ENCODE results near the gene ACIN1. TPM values are rescaled to one million over a fixed set of nuclear protein-coding genes. Genes with fewer than 3 reads are reported as not detected.

The ACIN1 gene
- total RNA-seq, 2 donors from 2014 or later: 314 to 367 TPM

- H3K27ac Mint-ChIP-seq: no peak overlapping the region
Observed at GRCh38 chr14:23055147-23055550, 39.8 kb downstream of the ACIN1 start.

GRCh38 chr14:23054000-23054811 is 40.7 kb downstream of the ACIN1 start:
- Histone ChIP-seq H3K9ac (ENCODE audit: extremely low read depth, low read length, poor library complexity, severe bottlenecking) (no peak overlapping the region), H3K4me1 (ENCODE audit: control insufficient read depth, insufficient read depth, low read length) (no peaks in the 10 kb centered on the region), H3K9me3 (ENCODE audit: control insufficient read depth, low read length) (no peaks in the 10 kb centered on the region), H3K36me3 (ENCODE audit: control insufficient read depth, insufficient read depth, low read length) (peaks cover 35% of the 10 kb centered on the region), H3K27me3 (ENCODE audit: control insufficient read depth, insufficient read depth, low read length, poor library complexity, severe bottlenecking) (no peaks in the 10 kb centered on the region), H3K27ac (ENCODE audit: low read depth, low read length) (no peak overlapping the region), H3K4me3 (ENCODE audit: low read length) (no peak overlapping the region)
- TF ChIP-seq, protein P1, sequence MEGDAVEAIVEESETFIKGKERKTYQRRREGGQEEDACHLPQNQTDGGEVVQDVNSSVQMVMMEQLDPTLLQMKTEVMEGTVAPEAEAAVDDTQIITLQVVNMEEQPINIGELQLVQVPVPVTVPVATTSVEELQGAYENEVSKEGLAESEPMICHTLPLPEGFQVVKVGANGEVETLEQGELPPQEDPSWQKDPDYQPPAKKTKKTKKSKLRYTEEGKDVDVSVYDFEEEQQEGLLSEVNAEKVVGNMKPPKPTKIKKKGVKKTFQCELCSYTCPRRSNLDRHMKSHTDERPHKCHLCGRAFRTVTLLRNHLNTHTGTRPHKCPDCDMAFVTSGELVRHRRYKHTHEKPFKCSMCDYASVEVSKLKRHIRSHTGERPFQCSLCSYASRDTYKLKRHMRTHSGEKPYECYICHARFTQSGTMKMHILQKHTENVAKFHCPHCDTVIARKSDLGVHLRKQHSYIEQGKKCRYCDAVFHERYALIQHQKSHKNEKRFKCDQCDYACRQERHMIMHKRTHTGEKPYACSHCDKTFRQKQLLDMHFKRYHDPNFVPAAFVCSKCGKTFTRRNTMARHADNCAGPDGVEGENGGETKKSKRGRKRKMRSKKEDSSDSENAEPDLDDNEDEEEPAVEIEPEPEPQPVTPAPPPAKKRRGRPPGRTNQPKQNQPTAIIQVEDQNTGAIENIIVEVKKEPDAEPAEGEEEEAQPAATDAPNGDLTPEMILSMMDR (conservative IDR thresholded peaks at IDR 0.05): peak; percentile 66
- H3K36me3 Mint-ChIP-seq (ENCODE audit: low read depth): peaks cover 23% of the 10 kb centered on the region
- H3K9me3 Mint-ChIP-seq: no peaks in the 10 kb centered on the region
- H3K4me3 Mint-ChIP-seq: no peak overlapping the region
- H3K27ac Mint-ChIP-seq: no peak overlapping the region
- no peaks in the 10 kb centered on the region for H3K27me3 Mint-ChIP-seq (ENCODE audit: insufficient read depth)
- 83 to 89% methylated on average over 7 to 17 of the region's 17 CpGs for WGBS, 2 experiments (ENCODE audit: insufficient coverage in 1 of 2, insufficient read length in 1 of 2)
- peak; percentile 73 for DNase-seq
- peaks cover 14% of the 10 kb centered on the region for H3K4me1 Mint-ChIP-seq

More at GRCh38 chr14:23055147-23055550, 39.8 kb downstream of the ACIN1 start:
- Histone ChIP-seq H3K36me3 (ENCODE audit: control insufficient read depth, insufficient read depth, low read length) (peaks cover 35% of the 10 kb centered on the region), H3K4me3 (ENCODE audit: low read length) (no peak overlapping the region), H3K9me3 (ENCODE audit: control insufficient read depth, low read length) (no peaks in the 10 kb centered on the region), H3K27me3 (ENCODE audit: control insufficient read depth, insufficient read depth, low read length, poor library complexity, severe bottlenecking) (no peaks in the 10 kb centered on the region), H3K27ac (ENCODE audit: low read depth, low read length) (no peak overlapping the region), H3K4me1 (ENCODE audit: control insufficient read depth, insufficient read depth, low read length) (no peaks in the 10 kb centered on the region), H3K9ac (ENCODE audit: extremely low read depth, low read length, poor library complexity, severe bottlenecking) (no peak overlapping the region)
- peaks cover 14% of the 10 kb centered on the region for H3K4me1 Mint-ChIP-seq
- TF ChIP-seq, protein P1 (conservative IDR thresholded peaks at IDR 0.05): no peak
- DNase-seq: peak; percentile 40
- 97% methylated on average over 8 to 12 of the region's 12 CpGs for WGBS, 2 experiments (ENCODE audit: insufficient coverage in 1 of 2, insufficient read length in 1 of 2)
- H3K27me3 Mint-ChIP-seq (ENCODE audit: insufficient read depth): no peaks in the 10 kb centered on the region
- H3K9me3 Mint-ChIP-seq: no peaks in the 10 kb centered on the region
- H3K36me3 Mint-ChIP-seq (ENCODE audit: low read depth): peaks cover 23% of the 10 kb centered on the region
- H3K4me3 Mint-ChIP-seq: no peak overlapping the region

DNA sequence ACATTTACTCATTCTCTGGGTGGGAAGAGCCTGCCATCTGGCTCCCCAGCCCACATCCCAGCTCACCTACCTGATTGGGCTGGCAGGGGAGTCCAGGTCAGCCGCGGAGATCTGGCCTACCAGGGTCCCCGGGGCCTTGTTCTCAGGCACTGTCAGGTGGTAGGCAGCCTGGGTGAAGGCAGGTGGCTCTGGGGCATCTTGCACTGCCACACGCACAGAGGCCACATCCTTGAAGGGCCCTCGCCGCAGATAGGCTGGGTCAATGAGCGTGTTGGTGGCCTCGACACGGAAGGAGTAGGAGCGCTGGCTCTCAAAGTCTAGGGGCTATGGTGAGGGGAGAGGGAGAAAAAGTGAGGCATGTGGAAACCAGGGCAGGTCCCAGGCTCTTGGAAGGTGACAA is 41.5 kb downstream of the ACIN1 start:
- Histone ChIP-seq H3K4me1 (ENCODE audit: control insufficient read depth, insufficient read depth, low read length) (no peaks in the 10 kb centered on the region), H3K9me3 (ENCODE audit: control insufficient read depth, low read length) (no peaks in the 10 kb centered on the region), H3K36me3 (ENCODE audit: control insufficient read depth, insufficient read depth, low read length) (peaks cover 31% of the 10 kb centered on the region), H3K27me3 (ENCODE audit: control insufficient read depth, insufficient read depth, low read length, poor library complexity, severe bottlenecking) (no peaks in the 10 kb centered on the region), H3K9ac (ENCODE audit: extremely low read depth, low read length, poor library complexity, severe bottlenecking) (no peak overlapping the region), H3K4me3 (ENCODE audit: low read length) (no peak overlapping the region), H3K27ac (ENCODE audit: low read depth, low read length) (no peak overlapping the region)
- WGBS, 2 experiments (ENCODE audit: insufficient coverage in 1 of 2, insufficient read length in 1 of 2): 91 to 98% methylated on average over 8 to 10 of the region's 10 CpGs
- H3K36me3 Mint-ChIP-seq (ENCODE audit: low read depth): peaks cover 26% of the 10 kb centered on the region
- no peak overlapping the region for H3K4me3 Mint-ChIP-seq
- H3K9me3 Mint-ChIP-seq: peaks cover under 1% of the 10 kb centered on the region
- no peaks in the 10 kb centered on the region for H3K27me3 Mint-ChIP-seq (ENCODE audit: insufficient read depth)
- H3K4me1 Mint-ChIP-seq: peaks cover 14% of the 10 kb centered on the region
- H3K27ac Mint-ChIP-seq: no peak overlapping the region
- peak; percentile 38 for DNase-seq
- TF ChIP-seq, protein P1 (conservative IDR thresholded peaks at IDR 0.05): no peak

Measured in endodermal cell (in vitro differentiated cells).